Stomach (tissue), 9 donors: ENCODE data around the gene CLRN3. TPM values are rescaled to one million over a fixed set of nuclear protein-coding genes. Genes with fewer than 3 reads are reported as not detected.
A peak's percentile ranks its signal among the peaks of the same experiment; 100 is the strongest.

ENCODE experiments used
- DNase-seq, 2 donors: peaks; one replicate each; pipeline versions ENCODE4 v3.0.0 to v3.0.0-alpha.2; 2013 to 2019
- H3K27ac ChIP-seq, 5 donors: fragments of 200-600 bp in 4 of 5; sonication (generic) in 4 of 5; one replicate each; pipeline ENCODE4 v1.5.1; 2013 to 2019; ENCODE audit warnings: mild to moderate bottlenecking in 1 of 5, moderate library complexity in 1 of 5
- H3K27me3 ChIP-seq, 3 donors: fragments of 200-600 bp; sonication (generic); one replicate each; pipeline ENCODE4 v1.5.1; 2017 to 2019; ENCODE audit warnings: mixed run types in 1 of 3
- H3K36me3 ChIP-seq, 4 donors: fragments of 200-600 bp; sonication (generic); 1 replicate in 3 of 4; 2 replicates in 1 of 4; pipeline ENCODE4 v1.5.1; 2016 to 2019
- H3K4me1 ChIP-seq, 4 donors: fragments of 200-600 bp; sonication (generic); one replicate each; pipeline ENCODE4 v1.5.1; 2016 to 2019
- H3K4me3 ChIP-seq, 4 donors: fragments of 200-600 bp; sonication (generic) in 3 of 4; one replicate each; pipeline ENCODE4 v1.5.1; 2016 to 2019; ENCODE audit warnings: mild to moderate bottlenecking in 1 of 4
- H3K9me3 ChIP-seq, 4 donors: fragments of 200-600 bp; sonication (generic); one replicate each; pipeline ENCODE4 v1.5.1; 2016 to 2019
- CTCF ChIP-seq, 7 experiments: fragments of 450-650 bp in 4 of 7; fragments of 200-600 bp in 3 of 7; sonication (generic) in 3 of 7; IDR thresholded peaks; one replicate each; pipeline ENCODE4 v1.5.1; 2016 to 2019; ENCODE audit warnings: antibody characterized with exemption in 7 of 7, control low read depth in 2 of 7, mild to moderate bottlenecking in 1 of 7
- EP300 ChIP-seq: sonication (generic); formaldehyde crosslinking; IDR thresholded peaks from one replicate; pipeline ENCODE4 v1.6.1; 2017; ENCODE audit warnings: antibody characterized with exemption
- POLR2A ChIP-seq, 4 donors: fragments of 450-650 bp; IDR thresholded peaks; one replicate each; pipeline ENCODE4 v1.6.1; 2016; ENCODE audit warnings: antibody characterized with exemption in 4 of 4, control low read depth in 2 of 4, mild to moderate bottlenecking in 1 of 4, moderate library complexity in 1 of 4
- POLR2AphosphoS5 ChIP-seq, 3 donors: sonication (generic); formaldehyde crosslinking; IDR thresholded peaks; one replicate each; pipeline ENCODE4 v1.6.1; 2016; ENCODE audit warnings: antibody characterized with exemption in 3 of 3
- WGBS, 5 donors: extraction: QIAGEN DNeasy Blood & Tissue Kit in 3 of 5; methylation state at CpG; one replicate each; pipeline versions ENCODE4 v1.1.5 to v1.1.7; 2013 to 2018; 5-methylcytosine and 5-hydroxymethylcytosine counted together
- intact Hi-C: fragments of 100-400 bp; cut with DNase I; formaldehyde crosslinking; loops from one replicate; pipeline ENCODE4 v1.15.1; 2023; ENCODE audit warnings: low total_unique reads
- polyA plus RNA-seq, 3 donors: library from polyadenylated mRNA; stranded (reverse); fragments of 200-250 nt; gene quantifications; one replicate each; pipeline ENCODE4 v1.2.3, GENCODE V29; 2013
- total RNA-seq, 5 donors: library from RNA; depleted of rRNA; stranded (reverse); fragments of >200 nt; gene quantifications; one replicate each; pipeline versions ENCODE4 v1.1.0 to v1.2.3, GENCODE V29; 2014 to 2016
- donor health status: healthy with polysubstance abuse.
- donor health status: Bipolar disorder and iron deficiency.
- donor health status: healthy.

The CLRN3 gene
- total and polyA plus RNA-seq, 8 donors: 0.25 to 15.4 (median 1.7) TPM; not detected in 5

DNA sequence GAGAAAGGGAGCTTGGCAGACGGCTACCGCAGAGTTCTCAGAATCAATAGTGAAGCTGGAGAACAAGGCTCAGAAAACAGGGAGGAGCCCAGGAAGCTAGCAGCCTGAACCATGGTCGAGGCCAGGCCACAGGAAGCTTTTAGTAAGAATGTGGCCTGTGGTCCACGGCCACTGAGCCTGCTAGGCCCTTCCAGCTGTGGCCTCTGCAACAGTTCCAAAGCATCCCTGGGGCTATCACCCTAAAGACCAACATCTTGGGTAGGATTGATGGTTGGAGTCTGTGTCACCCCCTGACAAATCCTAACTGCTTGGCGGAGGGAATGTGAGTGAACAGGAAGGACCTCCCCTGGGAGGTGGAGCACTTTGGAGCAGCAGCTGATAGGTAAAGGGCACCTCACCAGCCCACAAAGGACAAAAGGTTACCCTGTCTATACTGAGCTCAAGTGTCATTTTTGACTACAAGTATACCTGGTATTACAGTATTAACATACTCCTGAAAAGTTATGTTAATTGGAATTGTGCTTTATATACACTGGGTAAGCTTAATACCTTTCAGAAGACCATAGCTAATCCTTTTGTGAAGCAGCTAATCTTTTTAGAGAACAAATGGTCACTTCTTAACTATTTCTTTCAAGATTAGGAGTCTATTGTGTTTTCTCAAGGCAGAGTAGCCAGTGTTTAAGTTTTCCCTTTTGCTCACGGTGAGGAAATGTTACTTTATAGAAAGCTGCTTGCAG lies 32.9 kb upstream of the CLRN3 start:
- Histone ChIP-seq H3K27me3 (no peaks in the 10 kb centered on the region), H3K4me1 (peaks cover 40 to 88% (median 44%) of the 10 kb centered on the region in 4 donors), H3K27ac (peak overlapping the region in 4 of 5 donors; percentile 9 to 51 (median 42)), H3K36me3 (no peaks in the 10 kb centered on the region), H3K4me3 (no peak overlapping the region), H3K9me3 (no peaks in the 10 kb centered on the region)
- WGBS, 5 donors: 25 to 50% (median 33%) methylated on average over 6 of the region's 6 CpGs
- no peak for DNase-seq
- intact Hi-C loops: no loop called here
- peak in 1 of 3 donors; percentile 10 for TF ChIP-seq POLR2AphosphoS5 (IDR thresholded peaks at IDR 0.05)
- TF ChIP-seq CTCF (IDR thresholded peaks at IDR 0.05): no peak
- no peak for TF ChIP-seq POLR2A (IDR thresholded peaks at IDR 0.05)
- no peak for TF ChIP-seq EP300

DNA sequence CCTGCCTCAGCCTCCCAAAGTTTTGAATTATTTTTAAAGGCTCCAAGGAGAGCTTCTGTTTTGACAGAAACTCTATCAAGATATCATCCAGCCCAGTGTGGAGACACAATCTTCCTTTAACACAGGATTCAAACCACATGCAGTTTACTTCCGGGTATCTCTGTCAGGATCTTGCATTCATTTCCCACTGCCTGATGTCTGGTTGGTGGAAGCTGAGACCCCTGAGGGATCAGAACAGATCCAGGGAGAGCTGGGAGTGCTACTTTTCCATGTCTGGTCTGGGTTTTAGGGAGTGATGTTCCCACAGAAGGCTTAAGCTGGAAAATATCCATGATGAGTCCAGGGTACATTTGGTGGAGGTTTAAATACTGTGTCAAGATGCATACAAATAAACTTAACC lies 30.9 kb upstream of the CLRN3 start:
- Histone ChIP-seq H3K27me3 (no peaks in the 10 kb centered on the region), H3K4me1 (peaks cover 37 to 97% (median 39%) of the 10 kb centered on the region in 4 donors), H3K4me3 (no peak overlapping the region), H3K9me3 (no peaks in the 10 kb centered on the region), H3K36me3 (no peaks in the 10 kb centered on the region), H3K27ac (peak overlapping the region in 4 of 5 donors; percentile 59 to 79 (median 66))
- WGBS, 5 donors: 52 to 78% (median 66%) methylated on average over 1 of the region's 1 CpG
- no peak for DNase-seq
- TF ChIP-seq POLR2AphosphoS5 (IDR thresholded peaks at IDR 0.05) (no peak), CTCF (IDR thresholded peaks at IDR 0.05) (no peak), EP300 (no peak)
- intact Hi-C loops: no loop called here

- no peak for TF ChIP-seq EP300
- TF ChIP-seq POLR2AphosphoS5 (IDR thresholded peaks at IDR 0.05): peak in 2 of 3 donors; percentile 38 to 70
- Histone ChIP-seq H3K9me3 (no peaks in the 10 kb centered on the region), H3K36me3 (no peaks in the 10 kb centered on the region), H3K4me1 (peaks cover 32 to 90% (median 37%) of the 10 kb centered on the region in 4 donors), H3K4me3 (no peak overlapping the region), H3K27me3 (no peaks in the 10 kb centered on the region), H3K27ac (peak overlapping the region; percentile 48 to 79 (median 65))
- WGBS, 5 donors: 52 to 74% (median 60%) methylated on average over 10 to 12 of the region's 12 CpGs
- DNase-seq: peak; percentile 61 to 86
- intact Hi-C loops: no loop called here
Measured at GRCh38 chr10:127922675-127923366, 30.1 kb upstream of the CLRN3 start.

DNA sequence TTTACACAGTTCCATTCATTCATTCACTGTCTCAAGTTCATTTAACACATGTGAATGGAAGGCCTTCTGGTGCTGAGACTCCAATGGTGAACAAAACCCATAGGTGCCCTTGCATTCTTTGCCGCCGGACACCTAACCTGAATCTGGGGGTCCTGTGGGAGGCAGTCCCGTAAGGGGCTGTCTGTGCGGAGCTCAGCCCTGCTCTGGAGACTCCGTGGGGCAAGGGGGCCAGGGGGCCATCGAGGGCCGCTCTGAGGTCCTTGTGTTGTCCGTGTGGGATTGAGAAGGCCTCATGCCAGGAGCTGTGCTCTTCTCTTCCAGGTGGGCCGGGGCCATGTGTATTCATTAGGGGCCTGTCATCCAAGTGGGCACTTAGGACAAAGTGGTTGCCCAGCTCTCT lies 29.5 kb upstream of the CLRN3 start:
- intact Hi-C loops: no loop called here
- no peaks in the 10 kb centered on the region for H3K9me3 ChIP-seq
- 88 to 98% (median 96%) methylated on average over 3 to 9 of the region's 9 CpGs for WGBS, 5 donors
- no peaks in the 10 kb centered on the region for H3K36me3 ChIP-seq
- H3K4me1 ChIP-seq: peaks cover 32 to 84% (median 37%) of the 10 kb centered on the region in 4 donors
- no peak for TF ChIP-seq POLR2AphosphoS5 (IDR thresholded peaks at IDR 0.05)
- TF ChIP-seq POLR2A (IDR thresholded peaks at IDR 0.05): no peak
- H3K4me3 ChIP-seq: no peak overlapping the region
- no peaks in the 10 kb centered on the region for H3K27me3 ChIP-seq
- H3K27ac ChIP-seq: peak overlapping the region; percentile 25 to 79 (median 65)
- no peak for DNase-seq

GRCh38 chr10:127921753-127922145 lies 29.0 kb upstream of the CLRN3 start:
- intact Hi-C loops: no loop called here
- no peaks in the 10 kb centered on the region for H3K27me3 ChIP-seq
- H3K4me1 ChIP-seq: peaks cover 32 to 79% (median 37%) of the 10 kb centered on the region in 4 donors
- H3K9me3 ChIP-seq: no peaks in the 10 kb centered on the region
- DNase-seq: no peak
- WGBS, 5 donors: 63 to 78% (median 73%) methylated on average over 2 of the region's 2 CpGs
- peak overlapping the region in 4 of 5 donors; percentile 59 to 79 (median 66) for H3K27ac ChIP-seq
- no peaks in the 10 kb centered on the region for H3K36me3 ChIP-seq
- TF ChIP-seq CTCF (IDR thresholded peaks at IDR 0.05) (no peak), POLR2AphosphoS5 (IDR thresholded peaks at IDR 0.05) (no peak), EP300 (no peak), POLR2A (IDR thresholded peaks at IDR 0.05) (no peak)
- no peak overlapping the region for H3K4me3 ChIP-seq
